HG03457 (cell line): ENCODE data around the gene SPAG9.
"Not testable (repeated sequence)": the region's sequence is repeated elsewhere in the genome, so short reads cannot be mapped to it uniquely, and the experiment has no call there.

Source experiments
- ATAC-seq: cut with Tn5 transposase; IDR thresholded peaks from one replicate; pipeline ENCODE4 v1.9.1; 2021; ENCODE audit warnings: moderate number of reproducible peaks; ENCODE audit not compliant: unreplicated experiment

The SPAG9 gene

GRCh38 chr17:50944902-50945720 is 175.6 kb downstream of the SPAG9 start:
- no peak for ATAC-seq

GRCh38 chr17:50944054-50944901 is 176.4 kb downstream of the SPAG9 start:
- no peak for ATAC-seq

GRCh38 chr17:50943575-50943933 is 177.1 kb downstream of the SPAG9 start:
- no peak for ATAC-seq

GRCh38 chr17:50941676-50942048 is 179.0 kb downstream of the SPAG9 start:
- ATAC-seq, result not testable (repeated sequence)

- no peak for ATAC-seq
Measured at GRCh38 chr17:50939795-50940684, 180.6 kb downstream of the SPAG9 start.

- ATAC-seq, result no peak
Measured at GRCh38 chr17:50939542-50939794, 181.2 kb downstream of the SPAG9 start.

- ATAC-seq, result no peak
Measured at GRCh38 chr17:50938821-50939541, 181.7 kb downstream of the SPAG9 start.

- ATAC-seq, result no peak
Measured at GRCh38 chr17:50935996-50936266, 184.7 kb downstream of the SPAG9 start.

GRCh38 chr17:50935221-50935995 is 185.3 kb downstream of the SPAG9 start:
- no peak for ATAC-seq

- ATAC-seq, result no peak
Measured at GRCh38 chr17:50934672-50935220, 185.9 kb downstream of the SPAG9 start.

- no peak for ATAC-seq
Measured at GRCh38 chr17:50934161-50934560, 186.5 kb downstream of the SPAG9 start.

GRCh38 chr17:50931144-50931908 is 189.3 kb downstream of the SPAG9 start:
- no peak for ATAC-seq

GRCh38 chr17:50928646-50929045 is 192.0 kb downstream of the SPAG9 start:
- ATAC-seq, result no peak

- no peak for ATAC-seq
Measured at GRCh38 chr17:50927287-50927686, 193.4 kb downstream of the SPAG9 start.

- no peak for ATAC-seq
Measured at GRCh38 chr17:50926523-50926922, 194.1 kb downstream of the SPAG9 start.

- ATAC-seq, result no peak
Measured at GRCh38 chr17:50925296-50925891, 195.3 kb downstream of the SPAG9 start.

GRCh38 chr17:50924800-50925199 is 195.9 kb downstream of the SPAG9 start:
- ATAC-seq, result no peak

- no peak for ATAC-seq
Measured at GRCh38 chr17:50924300-50924699, 196.4 kb downstream of the SPAG9 start.

- ATAC-seq, result no peak
Measured at GRCh38 chr17:50923611-50924010, 197.1 kb downstream of the SPAG9 start.
